AG09309 (cell line): ENCODE measurements around the gene PBX2.

Source experiments
- DNase-seq: peaks from one replicate; pipeline ENCODE4 v3.0.0-alpha.2; 2010; ENCODE audit warnings: low read depth
- H3K4me3 ChIP-seq: 2 replicates; pipeline ENCODE4 v1.5.1; 2011; ENCODE audit warnings: mild to moderate bottlenecking, low read depth, low read length, moderate library complexity; ENCODE audit not compliant: control insufficient read depth
- TF ChIP-seq, protein P1 (sequence below): IDR thresholded peaks from 2 replicates; pipeline ENCODE4 v1.5.1; 2011; ENCODE audit warnings: mild to moderate bottlenecking, low read depth, low read length, inconsistent platforms; ENCODE audit not compliant: insufficient read depth, control insufficient read depth; ENCODE audit errors: missing control alignments

The PBX2 gene

GRCh38 chr6:32184084-32184640 is 5.8 kb downstream of the PBX2 start, which contains the start of gene AGER:
AGER (minus strand) TSS chr6:32184253; CDS start chr6:32184222, 31 bp downstream.
- no peak within 1 kb of the TSS for H3K4me3 ChIP-seq
- no peak for DNase-seq
- TF ChIP-seq, protein P1, sequence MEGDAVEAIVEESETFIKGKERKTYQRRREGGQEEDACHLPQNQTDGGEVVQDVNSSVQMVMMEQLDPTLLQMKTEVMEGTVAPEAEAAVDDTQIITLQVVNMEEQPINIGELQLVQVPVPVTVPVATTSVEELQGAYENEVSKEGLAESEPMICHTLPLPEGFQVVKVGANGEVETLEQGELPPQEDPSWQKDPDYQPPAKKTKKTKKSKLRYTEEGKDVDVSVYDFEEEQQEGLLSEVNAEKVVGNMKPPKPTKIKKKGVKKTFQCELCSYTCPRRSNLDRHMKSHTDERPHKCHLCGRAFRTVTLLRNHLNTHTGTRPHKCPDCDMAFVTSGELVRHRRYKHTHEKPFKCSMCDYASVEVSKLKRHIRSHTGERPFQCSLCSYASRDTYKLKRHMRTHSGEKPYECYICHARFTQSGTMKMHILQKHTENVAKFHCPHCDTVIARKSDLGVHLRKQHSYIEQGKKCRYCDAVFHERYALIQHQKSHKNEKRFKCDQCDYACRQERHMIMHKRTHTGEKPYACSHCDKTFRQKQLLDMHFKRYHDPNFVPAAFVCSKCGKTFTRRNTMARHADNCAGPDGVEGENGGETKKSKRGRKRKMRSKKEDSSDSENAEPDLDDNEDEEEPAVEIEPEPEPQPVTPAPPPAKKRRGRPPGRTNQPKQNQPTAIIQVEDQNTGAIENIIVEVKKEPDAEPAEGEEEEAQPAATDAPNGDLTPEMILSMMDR = no peak

DNA sequence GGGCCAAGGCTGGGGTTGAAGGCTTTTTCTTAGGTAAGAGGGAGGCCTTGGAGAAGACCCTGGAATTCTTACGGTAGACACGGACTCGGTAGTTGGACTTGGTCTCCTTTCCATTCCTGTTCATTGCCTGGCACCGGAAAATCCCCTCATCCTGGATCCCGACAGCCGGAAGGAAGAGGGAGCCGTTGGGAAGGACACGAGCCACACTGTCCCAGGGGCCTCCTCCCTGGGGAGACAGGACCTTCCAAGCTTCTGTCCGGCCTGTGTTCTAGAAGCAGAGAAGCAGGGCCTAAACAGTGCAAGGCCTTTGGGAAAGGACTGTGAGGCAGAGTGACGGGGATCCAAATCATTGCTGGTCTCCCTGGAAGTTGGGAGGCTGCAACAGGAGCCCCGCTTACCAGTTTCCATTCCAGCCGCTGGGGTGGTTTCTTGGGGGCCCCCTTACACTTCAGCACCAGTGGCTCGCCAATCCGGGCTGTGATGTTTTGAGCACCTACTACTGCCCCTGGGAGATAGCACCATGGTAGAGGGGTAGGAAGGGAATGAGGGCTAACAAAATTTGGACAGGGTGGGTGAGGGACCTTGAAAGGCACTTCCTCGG is 6.4 kb downstream of the PBX2 start:
- H3K4me3 ChIP-seq = no peak overlapping the region
- TF ChIP-seq, protein P1 = no peak
- no peak for DNase-seq

DNA sequence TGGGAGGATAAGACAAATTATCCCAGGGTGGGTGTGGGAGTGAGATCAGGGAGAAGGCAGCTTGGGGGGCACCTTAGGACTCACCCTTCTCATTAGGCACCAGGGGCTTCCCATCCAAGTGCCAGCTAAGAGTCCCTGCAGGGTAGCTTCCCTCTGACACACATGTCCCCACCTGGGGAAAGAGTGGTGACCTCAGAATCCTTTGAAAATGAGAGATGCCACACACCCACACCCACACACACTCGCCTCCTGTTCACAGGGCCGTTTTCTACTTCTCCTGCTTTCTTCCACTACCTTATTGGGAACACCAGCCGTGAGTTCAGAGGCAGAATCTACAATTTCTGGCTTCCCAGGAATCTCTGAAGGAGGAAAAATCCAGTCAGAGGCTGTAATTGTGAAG is 7.0 kb downstream of the PBX2 start:
- no peak overlapping the region for H3K4me3 ChIP-seq
- DNase-seq = no peak
- TF ChIP-seq, protein P1 = no peak

DNA sequence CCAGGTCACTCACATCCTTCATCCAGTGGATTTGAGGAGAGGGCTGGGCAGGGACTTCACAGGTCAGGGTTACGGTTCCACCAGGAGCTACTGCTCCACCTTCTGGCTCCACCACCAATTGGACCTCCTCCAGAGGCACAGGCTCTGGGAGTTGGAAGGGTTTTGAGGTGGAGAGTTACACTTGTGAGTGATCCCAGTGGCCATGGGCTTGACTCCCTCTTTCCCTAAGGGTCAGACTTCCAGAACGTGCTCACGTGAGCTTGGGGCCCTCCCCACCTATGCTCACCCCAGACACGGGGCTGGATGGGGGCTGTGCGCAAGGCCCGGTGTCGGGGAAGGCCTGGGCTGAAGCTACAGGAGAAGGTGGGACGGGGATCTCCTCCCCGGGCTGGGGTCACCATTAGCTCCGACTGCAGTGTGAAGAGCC is 7.4 kb downstream of the PBX2 start:
- no peak overlapping the region for H3K4me3 ChIP-seq
- TF ChIP-seq, protein P1 = no peak
- DNase-seq = no peak

DNA sequence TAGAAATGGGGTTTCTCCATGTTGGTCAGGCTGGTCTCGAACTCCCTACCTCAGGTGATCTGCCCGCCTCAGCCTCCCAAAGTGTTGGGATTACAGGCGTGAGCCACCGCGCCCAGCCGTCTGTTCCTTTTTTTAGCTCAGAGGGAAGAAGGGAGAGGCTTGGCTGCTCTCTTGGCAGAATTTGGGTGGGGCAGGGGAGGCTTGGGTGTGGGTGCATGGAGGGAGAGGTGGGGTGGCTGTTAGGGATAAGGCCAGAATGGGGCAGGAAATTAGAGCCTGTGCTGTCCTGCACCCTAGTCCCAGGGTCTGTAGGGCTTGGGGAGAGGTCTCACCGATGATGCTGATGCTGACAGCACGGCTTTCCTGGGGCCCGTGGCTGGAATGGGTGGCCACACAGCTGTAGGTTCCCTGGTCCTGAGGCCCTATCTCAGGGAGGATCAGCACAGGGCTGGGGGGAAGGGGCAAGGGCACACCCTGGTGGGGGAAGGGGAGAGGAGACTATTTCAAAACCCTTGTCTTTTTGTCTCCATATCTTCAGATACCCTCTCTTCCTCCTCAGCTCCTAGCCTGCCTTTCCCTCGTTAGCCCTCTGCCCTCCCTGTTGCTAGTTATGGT is 8.0 kb downstream of the PBX2 start:
- DNase-seq = no peak
- TF ChIP-seq, protein P1 = no peak
- no peak overlapping the region for H3K4me3 ChIP-seq

DNA sequence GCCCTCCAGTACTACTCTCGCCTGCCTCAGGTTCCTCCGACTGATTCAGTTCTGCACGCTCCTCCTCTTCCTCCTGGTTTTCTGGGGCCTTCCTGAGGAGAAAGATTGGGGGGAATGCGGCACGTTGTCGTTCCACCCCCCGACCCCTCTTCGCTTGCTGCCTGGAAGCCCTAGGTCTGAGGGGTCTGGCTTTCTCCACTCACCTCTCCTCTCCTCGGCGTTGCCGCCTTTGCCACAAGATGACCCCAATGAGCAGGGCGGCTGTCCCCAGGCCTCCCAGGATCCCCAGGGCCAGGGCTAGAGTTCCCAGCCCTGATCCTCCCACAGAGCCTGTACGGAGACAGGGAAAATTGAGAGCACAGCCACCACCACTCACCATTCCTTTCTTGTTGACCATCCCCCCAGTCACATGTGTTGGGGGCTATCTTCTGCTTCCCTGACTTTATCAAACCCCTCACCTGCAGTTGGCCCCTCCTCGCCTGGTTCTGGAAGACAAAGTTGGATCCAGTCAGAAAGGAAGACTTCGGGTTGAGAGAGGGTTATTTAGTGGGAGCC is 8.8 kb downstream of the PBX2 start:
- TF ChIP-seq, protein P1 = no peak
- DNase-seq = no peak
- no peak overlapping the region for H3K4me3 ChIP-seq
